Measurements from ENCODE around the gene PARP4. TPM values are rescaled to one million over a fixed set of nuclear protein-coding genes. Genes with fewer than 3 reads are reported as not detected.
"Not testable (repeated sequence)": the region's sequence is repeated elsewhere in the genome, so short reads cannot be mapped to it uniquely, and the experiment has no call there.

PARP4 gene
- total RNA-seq, 2 experiments from 2014 or later: 29.5 to 29.6 TPM

DNA sequence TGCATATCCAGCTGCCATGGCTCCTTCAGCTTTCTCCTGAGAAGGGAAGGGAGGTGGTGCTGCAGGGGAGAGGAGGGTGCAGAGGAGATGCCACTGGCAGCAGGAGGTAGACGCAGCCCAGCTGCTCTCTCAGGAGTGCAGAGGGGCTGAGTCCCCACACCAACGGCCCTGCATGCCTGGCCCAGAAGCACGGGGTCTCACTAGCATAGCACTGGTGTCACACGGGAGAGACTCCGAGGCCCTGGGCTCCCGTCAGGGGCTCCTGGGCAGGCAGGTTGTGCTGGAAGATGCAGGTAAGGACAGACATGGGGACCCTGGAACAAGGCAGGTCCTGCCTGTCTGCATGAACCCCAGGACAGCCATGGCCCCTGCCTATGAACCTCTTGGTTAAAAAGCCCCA lies 123.1 kb downstream of the PARP4 start:
- no peaks in the 10 kb centered on the region for H3K27me3 ChIP-seq (ENCODE audit: control insufficient read depth in 1 of 2, insufficient read depth in 2 of 2, low read length in 2 of 2)
- ATAC-seq (ENCODE audit: poor library complexity) (no peak), DNase-seq (no peak)
- no peaks in the 10 kb centered on the region for H3K9me3 Mint-ChIP-seq
- no peak overlapping the region for H3K4me3 Mint-ChIP-seq
- intact Hi-C loops (cut with DNase I, micrococcal nuclease): no loop called here
- H3K27ac Mint-ChIP-seq: no peak overlapping the region
- TF ChIP-seq, protein P1, sequence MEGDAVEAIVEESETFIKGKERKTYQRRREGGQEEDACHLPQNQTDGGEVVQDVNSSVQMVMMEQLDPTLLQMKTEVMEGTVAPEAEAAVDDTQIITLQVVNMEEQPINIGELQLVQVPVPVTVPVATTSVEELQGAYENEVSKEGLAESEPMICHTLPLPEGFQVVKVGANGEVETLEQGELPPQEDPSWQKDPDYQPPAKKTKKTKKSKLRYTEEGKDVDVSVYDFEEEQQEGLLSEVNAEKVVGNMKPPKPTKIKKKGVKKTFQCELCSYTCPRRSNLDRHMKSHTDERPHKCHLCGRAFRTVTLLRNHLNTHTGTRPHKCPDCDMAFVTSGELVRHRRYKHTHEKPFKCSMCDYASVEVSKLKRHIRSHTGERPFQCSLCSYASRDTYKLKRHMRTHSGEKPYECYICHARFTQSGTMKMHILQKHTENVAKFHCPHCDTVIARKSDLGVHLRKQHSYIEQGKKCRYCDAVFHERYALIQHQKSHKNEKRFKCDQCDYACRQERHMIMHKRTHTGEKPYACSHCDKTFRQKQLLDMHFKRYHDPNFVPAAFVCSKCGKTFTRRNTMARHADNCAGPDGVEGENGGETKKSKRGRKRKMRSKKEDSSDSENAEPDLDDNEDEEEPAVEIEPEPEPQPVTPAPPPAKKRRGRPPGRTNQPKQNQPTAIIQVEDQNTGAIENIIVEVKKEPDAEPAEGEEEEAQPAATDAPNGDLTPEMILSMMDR (IDR thresholded peaks at IDR 0.05): no peak
- H3K4me3 ChIP-seq (ENCODE audit: low read length): no peak overlapping the region
- ChIA-PET POLR2A (no interaction called here), CTCF (no interaction called here)
- no peaks in the 10 kb centered on the region for H3K4me1 ChIP-seq (ENCODE audit: insufficient read depth, low read length)
- H3K27me3 Mint-ChIP-seq: no peaks in the 10 kb centered on the region
- no peaks in the 10 kb centered on the region for H3K4me1 Mint-ChIP-seq (ENCODE audit: low read depth)
- peaks cover 0 to under 1% of the 10 kb centered on the region in 2 experiments for H3K9me3 ChIP-seq (ENCODE audit: control insufficient read depth in 1 of 2, insufficient read depth in 1 of 2, low read length in 2 of 2)
- H3K27ac ChIP-seq (ENCODE audit: low read depth in 1 of 2, low read length in 2 of 2): no peak overlapping the region
- no peaks in the 10 kb centered on the region for H3K36me3 ChIP-seq (ENCODE audit: insufficient read depth, low read length)
- no peaks in the 10 kb centered on the region for H3K36me3 Mint-ChIP-seq (ENCODE audit: low read depth)

DNA sequence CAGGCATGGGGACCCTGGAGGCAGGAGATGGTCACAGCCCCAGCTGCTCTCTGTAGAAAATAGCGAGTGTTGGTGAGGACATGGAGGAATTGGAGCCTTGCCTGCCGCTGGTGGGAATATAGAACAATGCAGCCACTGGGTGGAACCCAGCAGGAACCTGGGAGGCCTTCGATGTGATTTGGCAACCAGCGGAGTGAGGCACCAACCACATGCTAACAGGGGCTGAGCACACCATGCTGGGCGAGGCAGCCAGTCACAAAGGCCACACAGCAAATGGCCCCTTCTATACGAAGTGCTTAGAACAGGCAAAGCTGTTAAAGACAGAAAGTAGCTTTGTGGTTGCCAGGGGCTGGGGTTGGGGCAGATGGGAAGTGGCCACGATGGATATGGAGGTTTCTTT lies 123.8 kb downstream of the PARP4 start:
- H3K9me3 ChIP-seq (ENCODE audit: control insufficient read depth in 1 of 2, insufficient read depth in 1 of 2, low read length in 2 of 2); H3K27ac ChIP-seq (ENCODE audit: low read depth in 1 of 2, low read length in 2 of 2); H3K36me3 ChIP-seq (ENCODE audit: insufficient read depth, low read length); POLR2A ChIA-PET; DNase-seq; H3K36me3 Mint-ChIP-seq (ENCODE audit: low read depth); H3K4me1 ChIP-seq (ENCODE audit: insufficient read depth, low read length); CTCF ChIA-PET; H3K4me3 Mint-ChIP-seq; H3K27me3 Mint-ChIP-seq; intact Hi-C loops (cut with DNase I, micrococcal nuclease); H3K4me1 Mint-ChIP-seq (ENCODE audit: low read depth); ATAC-seq (ENCODE audit: poor library complexity); H3K27ac Mint-ChIP-seq; H3K27me3 ChIP-seq (ENCODE audit: control insufficient read depth in 1 of 2, insufficient read depth in 2 of 2, low read length in 2 of 2); H3K9me3 Mint-ChIP-seq; H3K4me3 ChIP-seq (ENCODE audit: low read length): not testable (repeated sequence)

DNA sequence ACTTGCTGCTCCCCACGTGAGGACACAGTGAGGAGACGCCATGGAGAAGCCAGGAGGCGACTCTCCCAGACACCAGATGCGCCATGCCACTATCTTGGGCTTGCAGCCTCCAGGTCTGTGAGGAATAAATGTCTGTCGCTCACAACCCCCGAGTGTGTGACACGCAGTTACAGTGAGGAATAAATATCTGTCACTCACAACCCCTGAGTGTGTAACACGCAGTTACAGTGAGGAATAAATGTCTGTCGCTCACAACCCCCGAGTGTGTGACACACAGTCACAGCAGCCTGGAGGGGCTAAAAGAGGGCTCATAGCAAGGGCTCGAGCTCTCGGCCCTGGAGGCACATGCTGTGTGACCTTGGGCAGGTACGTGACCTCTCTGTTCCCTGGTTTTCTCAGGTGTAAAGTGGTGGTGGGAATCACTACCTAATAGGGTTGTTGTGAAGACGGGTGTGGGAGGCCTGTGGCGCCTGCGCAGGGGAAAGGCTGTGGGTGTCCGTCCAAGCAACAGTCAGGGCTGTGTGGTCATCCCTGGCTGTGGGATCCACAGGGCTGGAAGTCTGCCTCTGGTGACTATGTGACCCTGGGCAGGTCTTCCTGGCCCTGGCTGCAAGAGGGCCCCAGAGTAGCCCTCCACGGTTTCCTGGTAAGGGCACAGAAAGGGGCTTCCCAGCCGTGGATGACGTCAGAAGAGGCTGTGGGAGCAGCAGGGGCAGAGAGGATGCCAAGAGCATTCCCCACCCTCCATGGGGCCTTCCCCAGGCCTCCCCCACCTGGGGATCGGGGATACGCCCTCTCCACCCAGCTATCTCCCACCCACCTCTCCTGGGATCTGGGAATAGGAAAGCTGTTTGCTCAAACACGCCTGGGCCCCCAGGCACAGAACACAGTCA lies 125.5 kb downstream of the PARP4 start:
- intact Hi-C loops (cut with DNase I, micrococcal nuclease): no loop called here

More for the DNA sequence above, 125.5 kb downstream of the PARP4 start:
- CTCF ChIA-PET: no interaction called here
- Mint-ChIP-seq H3K36me3 (ENCODE audit: low read depth) (no peaks in the 10 kb centered on the region), H3K9me3 (no peaks in the 10 kb centered on the region), H3K4me3 (no peak overlapping the region), H3K27me3 (no peaks in the 10 kb centered on the region), H3K4me1 (ENCODE audit: low read depth) (no peaks in the 10 kb centered on the region), H3K27ac (no peak overlapping the region)
- H3K36me3 ChIP-seq (ENCODE audit: insufficient read depth, low read length): no peaks in the 10 kb centered on the region
- DNase-seq (no peak), ATAC-seq (ENCODE audit: poor library complexity) (no peak)
- H3K4me1 ChIP-seq (ENCODE audit: insufficient read depth, low read length): no peaks in the 10 kb centered on the region
- no peaks in the 10 kb centered on the region for H3K9me3 ChIP-seq (ENCODE audit: control insufficient read depth in 1 of 2, insufficient read depth in 1 of 2, low read length in 2 of 2)
- no peak overlapping the region for H3K4me3 ChIP-seq (ENCODE audit: low read length)
- no peaks in the 10 kb centered on the region for H3K27me3 ChIP-seq (ENCODE audit: control insufficient read depth in 1 of 2, insufficient read depth in 2 of 2, low read length in 2 of 2)
- POLR2A ChIA-PET: no interaction called here
- H3K27ac ChIP-seq (ENCODE audit: low read depth in 1 of 2, low read length in 2 of 2): no peak overlapping the region
- TF ChIP-seq, protein P1 (IDR thresholded peaks at IDR 0.05): no peak

All from CD4-positive, alpha-beta T cell (primary cell).